HT-29 (cell line): Measurements from ENCODE around the gene FLYWCH2. TPM values are rescaled to one million over a fixed set of nuclear protein-coding genes. Genes with fewer than 3 reads are reported as not detected.
"Not testable (repeated sequence)": the region's sequence is repeated elsewhere in the genome, so short reads cannot be mapped to it uniquely, and the experiment has no call there.

Experiments used
- DNase-seq: peaks from one replicate; pipeline ENCODE4 v3.0.0-alpha.2; 2015; ENCODE audit warnings: low spot score
- total RNA-seq: library from RNA; depleted of rRNA; stranded (reverse); fragments of >200 nt; shearing (Covaris generic); gene quantifications from 2 replicates; pipeline ENCODE4 v1.2.3, GENCODE V29; 2014

Gene FLYWCH2
- total RNA-seq, 1 experiment from 2014 or later = 52.2 TPM

DNA sequence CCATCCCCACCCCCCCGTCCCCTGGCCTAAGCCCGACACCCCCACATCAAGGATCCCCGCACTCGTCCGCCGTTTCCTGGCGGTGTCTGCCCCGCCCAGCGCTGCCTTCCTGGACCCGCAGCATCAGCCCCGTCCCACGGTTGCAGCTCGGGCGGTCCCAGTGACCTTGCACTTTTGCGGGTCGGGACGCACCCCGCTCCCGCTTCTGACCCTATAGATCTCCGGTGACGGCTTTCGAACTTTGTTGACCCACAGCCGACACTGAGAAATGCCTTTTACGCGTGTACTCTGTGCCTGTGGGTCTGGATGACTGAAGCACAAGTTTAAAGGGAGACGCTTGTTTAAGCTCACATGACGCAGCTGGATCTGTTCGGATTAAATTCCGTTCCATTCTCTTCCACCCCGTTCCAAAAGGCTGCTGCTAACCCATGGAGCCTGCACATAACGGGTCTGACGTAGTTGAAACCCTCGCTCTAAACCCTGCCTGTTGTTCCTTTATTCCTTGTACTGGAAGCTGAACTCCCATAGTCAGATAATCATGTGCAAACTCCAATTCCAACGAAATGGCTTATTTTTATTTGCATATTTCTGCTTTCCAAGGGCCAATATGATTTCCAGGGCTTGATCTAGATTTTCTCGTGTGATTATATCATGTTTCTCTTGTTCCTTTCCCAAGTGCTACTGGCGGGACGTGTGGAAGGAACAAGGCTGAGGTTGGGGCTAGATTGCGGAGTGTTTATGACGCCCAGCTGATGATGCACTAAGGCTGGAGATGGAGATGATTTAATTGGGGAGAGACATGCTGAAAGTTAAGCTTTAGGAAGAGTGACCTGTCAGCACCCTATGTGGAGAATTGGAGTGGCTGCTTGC is 29.6 kb downstream of the FLYWCH2 start:
- peak; percentile 12 for DNase-seq

DNA sequence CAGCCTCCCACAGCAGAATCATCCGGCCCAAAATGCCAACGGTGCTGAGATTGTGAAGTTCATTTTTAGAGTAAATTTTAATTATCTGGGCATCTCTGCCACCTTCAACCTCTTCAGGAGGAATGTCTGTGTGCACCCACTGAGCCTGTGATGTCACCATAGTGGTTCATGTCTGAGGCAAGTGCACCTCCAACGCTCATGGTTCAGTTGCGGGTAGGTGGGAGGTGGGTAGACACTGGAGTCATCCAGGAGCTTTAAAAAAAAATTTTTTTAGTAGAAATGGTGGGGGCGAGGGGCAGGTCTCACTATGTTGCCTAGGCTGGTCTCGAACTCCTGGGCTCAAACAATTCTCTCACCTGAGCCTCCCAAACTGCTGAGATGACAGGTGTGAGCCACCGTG is 30.6 kb downstream of the FLYWCH2 start:
- no peak for DNase-seq

DNA sequence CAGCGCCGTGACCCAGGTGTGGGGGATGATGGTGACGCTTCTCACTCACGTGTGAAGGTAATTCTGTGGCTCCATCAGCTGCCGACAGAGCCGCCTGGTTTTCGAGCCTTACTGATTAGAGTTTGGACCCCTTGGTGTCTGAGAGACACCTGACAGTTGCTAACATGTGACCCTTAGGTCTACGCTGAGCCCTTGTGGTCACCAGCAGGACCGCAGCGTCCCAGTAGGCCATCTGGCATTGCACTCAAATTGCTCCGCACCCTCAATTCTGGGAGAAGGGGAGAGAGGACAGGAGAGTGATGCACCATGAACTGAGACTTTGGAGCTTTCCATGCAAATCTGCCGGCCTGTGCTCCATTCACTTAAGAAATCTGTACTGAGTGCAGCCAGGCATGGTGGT is 31.2 kb downstream of the FLYWCH2 start:
- no peak for DNase-seq

DNA sequence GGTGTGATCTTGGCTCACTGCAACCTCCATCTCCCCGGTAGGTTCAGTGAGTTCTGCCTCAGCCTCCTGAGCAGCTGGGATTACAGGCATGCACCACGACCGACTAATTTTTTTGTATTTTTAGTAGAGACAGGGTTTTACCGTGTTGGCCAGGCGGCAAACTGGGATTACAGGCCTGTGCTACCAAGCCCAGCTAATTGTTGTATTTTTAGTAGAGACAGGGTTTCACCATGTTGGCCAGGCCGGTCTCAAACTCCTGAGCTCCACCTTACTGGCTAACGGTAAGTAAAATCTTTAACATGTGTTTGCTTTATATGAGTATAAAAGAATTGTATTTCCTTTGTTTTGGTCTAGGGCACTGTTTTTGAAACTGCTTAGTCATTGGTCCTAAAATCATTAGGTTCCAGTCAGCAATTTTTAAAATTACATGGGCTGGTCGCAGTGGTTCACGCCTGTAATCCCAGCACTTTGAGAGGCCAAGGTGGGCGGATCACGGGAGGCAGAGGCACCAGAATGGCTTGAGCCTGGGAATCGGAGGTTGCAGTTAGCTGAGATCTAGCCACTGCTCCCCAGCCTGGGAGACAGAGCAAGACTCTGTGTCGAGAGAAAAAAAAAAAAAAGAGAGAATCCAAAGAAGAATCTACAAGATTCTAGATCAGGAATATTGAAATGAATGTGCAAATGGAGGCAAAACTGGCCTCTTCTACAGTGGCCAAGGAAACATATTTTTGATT is 32.3 kb downstream of the FLYWCH2 start:
- DNase-seq = no peak

DNA sequence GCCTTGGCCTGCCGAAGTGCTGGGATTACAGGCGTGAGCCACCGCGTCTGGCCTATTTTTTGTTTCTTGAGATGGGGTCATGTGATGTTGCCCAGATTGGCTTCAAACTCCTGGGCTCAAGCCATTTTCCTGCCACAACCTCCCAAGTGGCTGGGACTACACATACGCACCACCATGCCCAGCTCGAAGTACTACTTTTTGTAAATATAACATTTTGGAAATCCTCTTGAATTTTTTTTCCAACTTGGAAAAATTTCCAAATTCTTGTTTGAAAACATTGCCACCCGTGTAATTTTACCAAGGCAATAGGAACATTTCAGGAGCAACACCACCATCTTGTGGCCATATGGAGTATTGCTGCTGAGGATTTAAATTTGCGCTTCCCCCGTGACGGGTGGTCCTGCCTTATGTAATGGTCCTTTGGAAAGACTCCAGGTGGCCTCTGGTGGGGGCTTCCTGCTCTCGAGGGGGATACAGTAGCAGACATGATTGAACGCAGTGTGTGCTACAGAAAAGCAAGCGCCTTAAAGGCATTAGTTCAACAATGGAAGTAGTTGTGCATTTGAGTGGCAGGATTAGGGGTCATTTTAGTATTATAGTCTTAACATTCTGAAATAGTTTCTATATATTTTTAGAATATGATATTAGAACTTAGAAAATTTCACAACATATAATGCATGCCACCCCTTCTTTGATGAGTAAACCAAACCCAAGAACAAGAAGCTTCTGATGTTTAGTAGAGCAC is 36.7 kb downstream of the FLYWCH2 start:
- DNase-seq = peak; percentile 83

DNA sequence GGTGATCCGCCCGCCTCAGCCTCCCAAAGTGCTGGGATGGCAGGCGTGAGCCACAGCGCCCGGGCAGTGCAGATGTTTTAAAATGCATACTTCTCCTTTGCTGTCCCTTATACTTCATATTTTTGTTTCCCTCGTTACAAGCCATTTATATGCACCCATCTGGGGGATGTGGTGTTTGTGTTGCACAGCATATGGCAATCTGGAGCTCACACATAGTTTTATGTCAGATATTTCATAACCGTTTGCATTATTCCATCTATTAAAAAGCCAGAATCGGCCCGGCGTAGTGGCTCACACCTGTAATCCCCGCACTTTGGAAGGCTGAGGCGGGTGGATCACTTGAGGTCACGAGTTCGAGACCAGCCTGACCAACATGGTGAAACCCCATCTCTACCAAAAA is 40.5 kb downstream of the FLYWCH2 start:
- no peak for DNase-seq

DNA sequence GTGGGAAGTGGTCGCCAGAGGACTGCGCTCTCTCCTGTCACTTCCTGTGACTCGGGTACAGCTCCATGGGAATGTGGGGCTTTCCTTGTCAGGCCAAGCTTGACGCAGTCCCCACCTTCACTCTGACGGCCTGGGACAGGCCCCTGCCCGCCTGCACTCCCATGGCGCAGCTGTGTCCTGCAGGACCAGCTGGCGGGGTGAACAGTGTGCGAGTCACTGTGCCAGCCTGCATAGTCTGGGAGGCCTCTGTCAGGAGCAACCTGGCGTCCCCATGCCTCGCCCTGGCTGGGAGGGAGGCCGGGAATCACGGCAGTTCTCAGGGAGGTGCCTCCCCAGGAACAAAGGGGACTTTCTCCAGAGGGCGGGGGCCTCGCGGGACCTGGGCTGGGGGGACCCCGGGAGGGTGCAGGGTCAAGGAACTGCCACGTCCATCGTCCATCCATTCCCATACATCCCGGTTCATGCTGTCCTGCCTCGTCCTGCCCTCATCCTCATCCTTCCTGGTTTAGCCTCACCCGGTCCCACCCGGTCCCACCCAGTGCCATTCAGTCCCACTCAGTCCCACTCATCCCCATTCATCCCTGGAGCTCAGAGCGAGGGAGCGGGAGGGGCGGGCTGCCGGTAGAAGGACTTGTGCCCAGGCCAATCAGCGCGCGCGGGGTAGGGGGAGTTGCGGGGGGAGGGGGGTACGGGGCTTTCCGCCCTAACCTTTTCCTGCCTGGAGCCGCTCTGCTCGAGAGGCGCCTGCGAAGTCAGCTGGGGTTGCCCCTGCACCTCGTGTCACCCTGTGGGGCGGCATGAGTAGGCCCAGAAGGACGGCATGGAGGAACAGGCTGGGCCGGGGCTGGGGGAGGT is 42.1 kb downstream of the FLYWCH2 start:
- no peak for DNase-seq

DNA sequence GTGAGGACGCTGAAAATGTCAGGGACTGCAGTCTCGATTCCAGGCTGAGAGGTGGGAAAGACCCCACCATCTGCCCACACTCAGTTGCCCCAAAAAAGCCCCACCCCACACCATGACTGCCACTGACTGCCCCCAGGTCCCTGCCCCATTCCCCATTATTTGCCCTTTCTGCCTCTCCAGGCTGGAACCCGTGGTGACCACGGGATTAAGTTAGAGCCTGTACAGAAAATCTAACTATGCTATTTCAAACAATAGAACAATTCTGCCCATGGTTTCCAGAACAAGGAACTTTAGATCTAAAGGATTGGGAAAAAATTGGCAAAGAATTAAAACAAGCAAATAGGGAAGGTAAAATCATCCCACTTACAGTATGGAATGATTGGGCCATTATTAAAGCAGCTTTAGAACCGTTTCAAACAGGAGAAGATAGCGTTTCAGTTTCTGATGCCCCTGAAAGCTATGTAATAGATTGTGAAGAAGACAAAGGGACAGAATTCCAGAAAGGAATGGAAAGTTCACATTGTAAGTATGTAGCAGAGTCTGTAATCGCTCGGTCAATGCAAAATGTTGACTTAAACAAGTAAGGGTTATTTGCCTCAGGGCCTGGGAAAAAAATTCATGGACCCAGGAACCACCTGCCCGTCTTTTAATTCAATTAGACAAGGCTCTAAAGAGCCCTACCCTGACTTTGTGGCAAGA is 43.1 kb downstream of the FLYWCH2 start:
- no peak for DNase-seq

DNA sequence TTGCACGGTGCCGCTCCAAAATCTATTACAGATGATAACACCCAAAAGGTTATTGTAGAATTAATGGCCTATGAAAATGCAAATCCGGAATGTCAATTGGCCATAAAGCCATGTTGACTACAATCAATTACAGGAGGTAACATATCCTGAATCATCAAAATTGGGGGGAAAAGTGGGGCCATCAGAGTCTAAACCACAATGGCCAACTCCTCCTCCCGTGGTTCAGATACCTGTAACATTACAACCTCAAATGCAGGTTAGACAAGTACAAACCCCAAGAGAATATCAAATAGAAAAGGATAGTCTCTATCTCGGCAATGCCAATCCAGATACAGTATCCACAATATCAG is 43.6 kb downstream of the FLYWCH2 start:
- no peak for DNase-seq

DNA sequence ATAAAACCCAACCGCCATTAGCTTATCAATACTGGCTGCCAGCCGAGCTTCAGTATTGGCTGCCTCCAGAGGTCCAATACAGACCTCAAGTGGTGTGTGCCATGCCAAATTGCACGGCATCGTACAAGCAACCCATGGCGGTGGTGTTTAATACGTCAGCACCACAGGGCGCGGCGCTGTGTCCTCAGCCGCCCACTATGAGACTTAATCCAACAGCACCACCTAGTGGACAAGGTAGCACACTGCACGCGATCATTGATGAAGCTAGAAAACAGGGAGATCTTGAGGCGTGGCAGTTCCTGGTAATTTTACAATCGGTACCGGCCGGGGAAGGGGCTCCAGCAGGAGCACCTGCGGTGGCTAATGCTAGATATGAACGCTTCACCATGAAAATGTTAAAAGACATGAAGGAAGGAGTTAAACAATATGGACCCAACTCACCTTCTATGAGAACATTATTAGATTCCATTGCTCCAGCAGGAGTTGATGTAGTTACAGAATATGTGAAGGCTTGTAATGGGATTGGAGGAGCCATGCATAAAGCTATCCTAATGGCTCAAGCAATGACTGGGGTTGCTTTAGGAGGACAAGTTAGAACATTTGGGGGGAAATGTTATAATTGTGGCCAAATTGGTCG is 44.1 kb downstream of the FLYWCH2 start:
- DNase-seq = peak; percentile 95

DNA sequence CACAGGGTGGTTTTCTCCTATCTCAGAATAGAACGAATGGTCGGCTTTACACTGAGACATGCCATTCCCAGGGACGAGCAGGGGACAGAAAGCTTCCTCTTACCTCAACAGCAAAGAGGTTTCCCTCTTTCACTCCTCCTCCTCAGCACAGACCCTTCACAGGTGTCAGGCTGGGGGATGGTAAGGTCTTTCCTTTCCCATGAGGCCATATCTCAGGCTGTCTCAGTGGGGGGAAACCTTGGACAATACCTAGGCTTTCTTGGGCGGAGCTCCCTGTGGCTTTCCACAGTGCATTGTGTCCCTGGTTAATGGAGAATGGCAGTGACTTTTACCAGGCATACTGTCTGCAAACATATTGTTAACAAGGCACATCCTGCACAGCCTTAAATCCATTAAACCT is 45.1 kb downstream of the FLYWCH2 start:
- not testable (repeated sequence) for DNase-seq

DNA sequence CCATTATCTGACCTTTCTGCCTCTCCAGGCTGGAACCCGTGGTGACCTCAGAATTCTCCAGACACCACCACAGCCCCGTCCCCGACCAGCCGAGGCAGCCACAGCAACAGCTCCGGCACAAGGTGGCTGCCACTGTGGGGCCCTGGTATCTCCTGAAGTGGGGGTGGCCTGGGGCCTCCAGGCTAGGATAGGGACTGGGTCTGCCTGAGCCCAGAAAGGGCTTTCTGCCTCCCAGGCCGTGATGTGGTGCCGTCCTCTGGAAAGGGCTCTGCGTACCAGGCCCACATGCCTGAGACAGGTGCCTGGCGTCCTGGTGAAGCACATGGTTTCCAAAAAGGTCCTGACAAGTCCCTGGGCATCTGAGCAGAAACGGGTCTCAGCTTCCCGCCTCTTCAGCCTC is 45.8 kb downstream of the FLYWCH2 start:
- no peak for DNase-seq

DNA sequence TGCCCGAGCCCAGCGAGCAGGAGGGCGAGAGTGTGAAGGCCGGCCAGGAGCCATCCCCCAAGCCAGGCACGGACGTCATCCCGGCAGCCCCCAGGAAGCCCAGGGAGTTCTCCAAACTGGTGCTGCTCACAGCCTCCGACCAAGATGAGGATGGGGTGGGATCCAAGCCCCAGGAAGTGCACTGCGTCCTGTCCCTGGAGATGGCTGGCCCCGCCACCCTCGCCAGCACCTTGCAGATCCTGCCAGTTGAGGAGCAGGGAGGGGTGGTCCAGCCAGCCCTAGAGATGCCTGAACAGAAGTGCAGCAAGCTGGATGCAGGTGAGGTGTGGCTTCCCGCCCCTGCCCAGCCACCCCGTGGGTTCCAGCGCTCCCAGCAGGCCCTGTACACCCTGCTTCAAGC is 46.7 kb downstream of the FLYWCH2 start:
- DNase-seq = no peak

DNA sequence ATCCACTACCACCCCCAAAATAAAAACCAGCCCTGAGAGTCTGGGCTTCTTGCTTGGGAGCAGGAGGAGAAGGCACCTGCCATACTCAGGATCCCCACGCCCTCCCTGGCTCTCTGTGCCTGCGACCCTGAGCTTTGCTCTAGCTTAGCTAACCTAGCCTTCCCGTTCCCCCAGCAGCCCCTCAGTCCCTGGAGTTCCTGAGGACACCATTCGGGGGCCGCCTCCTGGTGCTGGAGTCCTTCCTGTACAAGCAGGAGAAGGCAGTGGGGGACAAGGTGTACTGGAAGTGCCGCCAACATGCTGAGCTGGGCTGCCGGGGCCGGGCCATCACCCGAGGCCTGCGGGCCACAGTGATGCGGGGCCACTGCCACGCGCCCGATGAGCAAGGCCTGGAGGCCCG is 47.2 kb downstream of the FLYWCH2 start:
- DNase-seq = no peak

DNA sequence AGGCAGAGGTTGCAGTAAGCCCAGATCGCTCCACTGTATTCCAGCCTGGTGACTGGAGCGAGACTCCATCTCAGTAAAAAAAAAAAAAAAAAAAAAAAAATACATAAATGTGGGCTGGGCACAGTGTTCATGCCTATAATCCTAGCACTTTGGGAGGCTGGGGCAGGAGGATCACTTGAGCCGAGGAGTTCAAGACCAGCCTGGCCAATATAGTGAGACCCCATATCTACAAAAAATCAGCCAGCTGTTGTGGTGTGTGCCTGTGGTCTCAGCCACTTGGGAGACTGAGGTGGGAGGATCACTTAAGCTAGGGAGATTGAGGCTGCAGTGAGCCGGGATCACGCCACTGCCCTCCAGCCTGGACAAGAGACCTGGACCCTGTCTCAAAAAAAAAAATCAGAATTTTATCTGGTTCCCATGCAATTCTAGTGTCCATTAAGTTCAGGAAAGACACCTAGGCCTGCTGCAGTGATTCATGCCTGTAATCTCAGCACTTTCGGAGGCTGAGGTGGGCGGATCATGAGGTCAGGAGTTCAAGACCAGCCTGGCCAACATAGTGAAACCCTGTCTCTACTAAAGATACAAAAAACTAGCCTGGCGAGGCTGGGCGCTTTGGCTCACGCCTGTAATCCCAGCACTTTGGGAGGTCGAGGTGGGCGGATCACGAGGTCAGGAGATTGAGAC is 48.4 kb downstream of the FLYWCH2 start:
- DNase-seq = not testable (repeated sequence)

DNA sequence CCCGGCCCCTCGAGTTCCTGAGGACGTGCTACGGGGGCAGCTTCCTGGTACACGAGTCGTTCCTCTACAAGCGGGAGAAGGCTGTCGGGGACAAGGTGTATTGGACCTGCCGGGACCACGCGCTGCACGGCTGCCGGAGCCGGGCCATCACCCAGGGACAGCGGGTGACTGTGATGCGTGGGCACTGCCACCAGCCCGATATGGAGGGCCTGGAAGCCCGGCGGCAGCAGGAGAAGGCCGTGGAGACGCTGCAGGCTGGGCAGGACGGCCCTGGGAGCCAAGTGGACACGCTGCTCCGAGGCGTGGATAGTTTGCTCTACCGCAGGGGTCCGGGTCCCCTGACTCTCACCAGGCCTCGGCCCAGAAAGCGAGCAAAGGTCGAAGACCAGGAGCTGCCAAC is 50.1 kb downstream of the FLYWCH2 start:
- DNase-seq = no peak

DNA sequence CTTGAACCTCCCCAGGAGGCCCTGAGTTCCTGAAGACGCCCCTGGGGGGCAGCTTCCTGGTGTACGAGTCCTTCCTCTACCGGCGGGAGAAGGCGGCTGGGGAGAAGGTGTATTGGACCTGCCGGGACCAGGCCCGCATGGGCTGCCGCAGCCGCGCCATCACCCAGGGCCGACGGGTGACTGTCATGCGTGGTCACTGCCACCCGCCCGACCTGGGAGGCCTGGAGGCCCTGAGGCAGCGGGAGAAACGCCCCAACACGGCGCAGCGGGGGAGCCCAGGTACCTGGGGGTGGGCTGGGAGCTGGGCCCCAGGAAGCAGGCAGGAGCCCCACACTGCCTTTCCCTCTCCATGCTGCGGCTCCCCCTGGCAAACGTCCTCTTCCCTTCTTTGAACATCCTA is 50.7 kb downstream of the FLYWCH2 start:
- no peak for DNase-seq

DNA sequence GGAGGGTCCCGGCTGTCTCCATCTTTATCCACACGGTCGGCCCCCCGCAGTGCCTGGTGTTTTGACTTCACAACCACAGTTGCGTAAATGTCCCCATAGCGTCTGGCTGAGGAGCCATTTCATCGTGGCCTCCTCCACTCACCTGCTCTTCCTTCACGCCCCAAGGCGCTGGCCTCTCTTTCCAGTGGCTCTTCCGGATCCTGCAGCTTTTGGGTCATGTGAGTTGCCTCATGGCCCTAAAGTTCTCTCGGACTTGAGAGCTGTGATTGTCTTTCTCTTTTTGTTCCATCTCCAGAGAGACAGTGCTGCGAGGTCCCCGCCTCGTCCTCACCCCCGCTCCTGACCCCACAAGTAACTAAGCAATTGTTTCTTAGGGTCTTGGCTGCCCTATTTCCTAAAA is 51.4 kb downstream of the FLYWCH2 start:
- DNase-seq = no peak

DNA sequence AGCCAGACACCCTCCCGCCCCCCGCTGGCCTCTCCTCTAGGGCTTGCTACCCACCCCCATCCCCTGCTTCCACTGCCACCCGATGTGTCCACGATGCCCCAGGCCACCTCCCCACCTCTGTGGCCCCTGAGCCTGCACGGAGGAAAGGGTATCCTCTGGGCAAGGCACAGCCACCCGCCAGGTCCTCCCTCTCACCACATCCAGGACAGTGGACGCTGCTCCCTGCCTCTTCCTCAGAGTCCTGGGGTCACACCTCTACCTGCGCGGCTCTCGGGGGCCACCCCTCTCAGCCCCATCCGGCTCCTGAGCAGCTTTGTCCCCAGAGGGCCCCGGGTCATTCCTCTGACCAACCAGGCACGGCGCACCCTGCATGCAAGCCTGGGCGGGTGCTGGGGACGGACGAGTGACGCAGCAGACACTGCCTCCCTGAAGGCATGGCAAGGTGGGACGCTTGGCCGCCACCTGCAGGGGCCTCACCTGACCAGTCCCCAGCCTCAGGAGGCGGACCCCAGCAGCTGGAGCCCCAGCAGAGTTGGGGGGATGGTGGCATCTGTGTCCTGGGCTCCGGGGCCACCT is 53.5 kb downstream of the FLYWCH2 start:
- DNase-seq = no peak
